ENCODE data around the gene DNAJC17. TPM values are rescaled to one million over a fixed set of nuclear protein-coding genes. Genes with fewer than 3 reads are reported as not detected.

The DNAJC17 gene
- total RNA-seq, 1 donor from 2014 or later, result 49.3 TPM

- no peaks in the 10 kb centered on the region for H3K4me1 ChIP-seq
- Mint-ChIP-seq H3K36me3 (no peaks in the 10 kb centered on the region), H3K9me3 (no peaks in the 10 kb centered on the region), H3K27me3 (ENCODE audit: insufficient read depth, low read depth) (peaks cover 3% of the 10 kb centered on the region), H3K4me3 (no peak overlapping the region), H3K4me1 (peaks cover 26% of the 10 kb centered on the region), H3K27ac (no peak overlapping the region)
- no peaks in the 10 kb centered on the region for H3K9me3 ChIP-seq (ENCODE audit: low read depth)
- H3K4me3 ChIP-seq, result no peak overlapping the region
- TF ChIP-seq CTCF (IDR thresholded peaks at IDR 0.05) (no peak), EZH2phosphoT487 (IDR thresholded peaks at IDR 0.05) (no peak), EZH2 (IDR thresholded peaks at IDR 0.05) (no peak)
- DNase-seq (ENCODE audit: low spot score), result no peak
- H3K4me2 ChIP-seq, result no peak overlapping the region
- no peak overlapping the region for H2AFZ ChIP-seq (replicated peaks)
- H3K79me2 ChIP-seq (ENCODE audit: low read depth), result no peaks in the 10 kb centered on the region
- no peak overlapping the region for H3K9ac ChIP-seq
- H3F3A ChIP-seq (ENCODE audit: low read depth), result peaks cover 9% of the 10 kb centered on the region
- H3K27me3 ChIP-seq, result no peaks in the 10 kb centered on the region
- H3K27ac ChIP-seq, result no peak overlapping the region
- no peaks in the 10 kb centered on the region for H3K36me3 ChIP-seq
- no peaks in the 10 kb centered on the region for H4K20me1 ChIP-seq (ENCODE audit: low read depth)
Observed at GRCh38 chr15:40854161-40854560, 46.9 kb upstream of the DNAJC17 start.

GRCh38 chr15:40853241-40853890 lies 46.1 kb upstream of the DNAJC17 start:
- H3K27ac Mint-ChIP-seq, result no peak overlapping the region
- Histone ChIP-seq H3K27ac (no peak overlapping the region), H4K20me1 (ENCODE audit: low read depth) (no peaks in the 10 kb centered on the region), H3K4me2 (no peak overlapping the region), H3F3A (ENCODE audit: low read depth) (peaks cover 3% of the 10 kb centered on the region), H2AFZ (replicated peaks) (no peak overlapping the region), H3K79me2 (ENCODE audit: low read depth) (no peaks in the 10 kb centered on the region), H3K36me3 (no peaks in the 10 kb centered on the region), H3K4me1 (no peaks in the 10 kb centered on the region), H3K9me3 (ENCODE audit: low read depth) (no peaks in the 10 kb centered on the region), H3K9ac (no peak overlapping the region), H3K4me3 (no peak overlapping the region), H3K27me3 (no peaks in the 10 kb centered on the region)
- peaks cover 20% of the 10 kb centered on the region for H3K4me1 Mint-ChIP-seq
- TF ChIP-seq EZH2phosphoT487 (IDR thresholded peaks at IDR 0.05), result no peak
- no peak for TF ChIP-seq EZH2 (IDR thresholded peaks at IDR 0.05)
- TF ChIP-seq CTCF (IDR thresholded peaks at IDR 0.05), result no peak
- no peak for DNase-seq (ENCODE audit: low spot score)
- peaks cover 3% of the 10 kb centered on the region for H3K27me3 Mint-ChIP-seq (ENCODE audit: insufficient read depth, low read depth)
- no peaks in the 10 kb centered on the region for H3K36me3 Mint-ChIP-seq
- H3K4me3 Mint-ChIP-seq, result no peak overlapping the region
- H3K9me3 Mint-ChIP-seq, result no peaks in the 10 kb centered on the region

- Histone ChIP-seq H3K27ac (no peak overlapping the region), H3K4me3 (no peak overlapping the region), H3K4me1 (peaks cover 7% of the 10 kb centered on the region), H4K20me1 (ENCODE audit: low read depth) (no peaks in the 10 kb centered on the region), H3K79me2 (ENCODE audit: low read depth) (no peaks in the 10 kb centered on the region), H2AFZ (replicated peaks) (no peak overlapping the region), H3K36me3 (no peaks in the 10 kb centered on the region), H3K9me3 (ENCODE audit: low read depth) (no peaks in the 10 kb centered on the region), H3F3A (ENCODE audit: low read depth) (peaks cover 8% of the 10 kb centered on the region), H3K9ac (no peak overlapping the region), H3K4me2 (no peak overlapping the region), H3K27me3 (no peaks in the 10 kb centered on the region)
- no peak for DNase-seq (ENCODE audit: low spot score)
- peaks cover 20% of the 10 kb centered on the region for H3K4me1 Mint-ChIP-seq
- H3K9me3 Mint-ChIP-seq, result no peaks in the 10 kb centered on the region
- H3K4me3 Mint-ChIP-seq, result no peak overlapping the region
- TF ChIP-seq EZH2phosphoT487 (IDR thresholded peaks at IDR 0.05) (no peak), EZH2 (IDR thresholded peaks at IDR 0.05) (no peak), CTCF (IDR thresholded peaks at IDR 0.05) (no peak)
- H3K27ac Mint-ChIP-seq, result no peak overlapping the region
- H3K27me3 Mint-ChIP-seq (ENCODE audit: insufficient read depth, low read depth), result peaks cover 5% of the 10 kb centered on the region
- H3K36me3 Mint-ChIP-seq, result no peaks in the 10 kb centered on the region
Observed at GRCh38 chr15:40852529-40852928, 45.3 kb upstream of the DNAJC17 start.

Data from neural progenitor cell (in vitro differentiated cells).